ENCODE data around the gene TEAD1.
"Not testable (repeated sequence)": the region's sequence is repeated elsewhere in the genome, so short reads cannot be mapped to it uniquely, and the experiment has no call there.

The TEAD1 gene

DNA sequence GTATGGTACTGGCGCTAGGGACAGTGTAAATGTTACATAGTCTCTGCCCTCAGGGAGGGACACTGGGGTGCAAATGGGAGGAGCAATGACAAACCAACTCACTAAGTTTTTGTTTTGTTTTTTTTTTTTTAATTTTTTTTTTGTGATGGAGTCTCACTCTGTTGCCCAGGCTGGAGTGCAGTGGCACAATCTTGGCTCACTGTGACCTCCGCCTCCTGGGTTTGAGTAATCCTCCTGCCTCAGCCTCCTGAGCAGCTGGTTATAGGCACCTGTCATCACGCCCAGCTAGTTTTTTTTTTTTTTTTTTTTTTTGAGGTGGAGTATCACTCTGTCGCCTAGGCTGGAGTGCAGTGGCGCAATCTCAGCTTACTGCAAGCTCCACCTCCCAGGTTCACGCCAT is 83.9 kb downstream of the TEAD1 start:
- in situ Hi-C loops (cut with HindIII; ENCODE audit: low sequenced_read_pairs), result not testable (repeated sequence)

DNA sequence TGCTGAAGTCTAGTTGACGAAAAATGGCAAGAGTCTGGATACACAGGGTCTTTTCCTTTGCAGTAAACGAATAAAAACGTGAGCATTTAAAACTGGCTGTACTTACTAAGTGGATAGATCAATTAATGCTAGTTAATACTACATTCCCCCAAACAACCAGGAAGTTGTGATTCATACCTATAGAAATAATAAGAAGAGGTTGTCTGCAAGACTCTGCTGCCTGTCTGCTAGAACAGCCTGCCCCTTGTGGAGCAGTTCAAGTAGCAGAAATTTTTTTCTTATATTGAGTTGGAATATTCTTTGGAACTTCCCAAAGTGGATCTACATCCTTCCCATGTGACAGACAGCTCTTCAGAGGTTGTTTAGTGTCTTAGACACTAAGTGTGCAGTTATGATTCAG is 86.8 kb downstream of the TEAD1 start:
- in situ Hi-C loops (cut with HindIII; ENCODE audit: low sequenced_read_pairs), result loop anchor here (10.0 kb wide), 1 partner anchor 66 kb away; no protein-coding TSS in a partner anchor

- in situ Hi-C loops (cut with HindIII; ENCODE audit: low sequenced_read_pairs), result loop anchor here (10.0 kb wide), 1 partner anchor 67 kb away; no protein-coding TSS in a partner anchor
These were observed 88.1 kb downstream of the TEAD1 start for GRCh38 chr11:12762278-12762677.

- in situ Hi-C loops (cut with HindIII; ENCODE audit: low sequenced_read_pairs), result loop anchor here (10.0 kb wide), 1 partner anchor 68 kb away; no protein-coding TSS in a partner anchor
These were observed 88.6 kb downstream of the TEAD1 start for GRCh38 chr11:12762696-12763324.

DNA sequence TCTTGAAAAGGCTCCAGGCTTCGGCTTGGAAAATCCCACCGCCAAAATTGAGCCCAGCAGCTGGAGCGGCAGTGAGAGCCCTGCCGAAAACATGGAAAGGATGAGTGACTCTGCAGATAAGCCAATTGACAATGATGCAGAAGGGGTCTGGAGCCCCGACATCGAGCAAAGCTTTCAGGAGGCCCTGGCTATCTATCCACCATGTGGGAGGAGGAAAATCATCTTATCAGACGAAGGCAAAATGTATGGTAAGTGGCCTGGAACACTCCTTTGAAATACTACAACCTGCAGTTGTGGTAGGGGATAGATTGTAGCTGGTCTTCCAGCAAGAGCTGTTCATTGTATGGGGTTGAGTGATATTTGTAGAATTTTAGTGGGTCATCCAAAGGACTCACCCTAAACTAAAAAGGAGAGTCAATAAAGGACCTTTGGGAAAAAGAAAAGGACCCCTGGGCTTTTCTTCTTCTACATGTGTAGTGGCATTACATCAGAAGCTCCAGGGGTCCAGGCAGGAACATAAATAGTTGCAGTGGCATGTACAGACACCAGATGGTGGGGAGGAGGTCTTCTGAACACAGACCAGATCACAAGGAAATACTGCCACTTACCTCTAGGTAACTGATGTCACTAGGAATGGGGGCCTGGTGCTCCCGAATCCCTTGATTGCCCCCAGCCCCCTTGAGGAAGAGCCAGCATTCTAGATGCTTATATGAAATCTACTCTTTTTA is 90.1 kb downstream of the TEAD1 start:
- in situ Hi-C loops (cut with HindIII; ENCODE audit: low sequenced_read_pairs), result loop anchor here (10.0 kb wide), 1 partner anchor 70 kb away; no protein-coding TSS in a partner anchor

DNA sequence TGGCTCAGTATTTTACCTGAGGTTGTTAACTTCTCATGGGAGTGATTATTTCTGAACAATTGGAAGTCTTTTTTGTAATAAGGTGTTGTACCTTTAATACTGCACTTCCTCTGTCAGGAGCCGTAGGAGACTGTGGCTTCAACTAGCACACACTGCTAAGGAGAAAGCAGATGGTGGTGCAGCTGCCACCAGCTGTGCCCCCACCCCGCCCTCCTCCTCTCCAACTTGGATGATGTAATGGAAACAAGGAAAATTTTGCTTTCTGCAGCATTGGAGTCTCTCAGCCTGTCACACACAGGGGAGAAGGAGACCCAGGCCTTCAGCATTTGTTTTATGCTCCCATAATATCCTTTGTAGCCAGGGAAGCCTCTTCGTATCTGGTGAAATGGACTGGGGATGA is 91.2 kb downstream of the TEAD1 start:
- in situ Hi-C loops (cut with HindIII; ENCODE audit: low sequenced_read_pairs), result loop anchor here (10.0 kb wide), 1 partner anchor 71 kb away; no protein-coding TSS in a partner anchor

DNA sequence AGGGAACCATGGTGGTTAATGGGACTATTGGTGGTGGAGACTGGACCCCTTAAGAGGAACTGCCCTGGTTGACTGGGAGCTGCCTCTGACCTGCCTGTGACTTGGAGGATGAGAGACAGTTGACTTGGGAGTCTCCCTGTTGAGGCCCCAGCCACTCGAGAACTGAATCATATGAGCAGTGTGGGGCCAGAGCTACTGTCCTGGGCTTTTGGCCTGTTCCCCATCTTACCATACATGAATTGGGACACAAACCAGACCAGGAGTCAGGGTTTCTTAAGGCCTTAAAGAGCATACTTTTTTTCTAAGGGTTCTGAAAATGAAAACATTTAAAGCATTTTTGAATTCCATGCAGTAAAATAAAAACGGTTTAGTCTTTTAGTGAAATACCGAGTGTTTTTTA is 92.8 kb downstream of the TEAD1 start:
- in situ Hi-C loops (cut with HindIII; ENCODE audit: low sequenced_read_pairs), result loop anchor here (10.0 kb wide), 1 partner anchor 72 kb away; no protein-coding TSS in a partner anchor

DNA sequence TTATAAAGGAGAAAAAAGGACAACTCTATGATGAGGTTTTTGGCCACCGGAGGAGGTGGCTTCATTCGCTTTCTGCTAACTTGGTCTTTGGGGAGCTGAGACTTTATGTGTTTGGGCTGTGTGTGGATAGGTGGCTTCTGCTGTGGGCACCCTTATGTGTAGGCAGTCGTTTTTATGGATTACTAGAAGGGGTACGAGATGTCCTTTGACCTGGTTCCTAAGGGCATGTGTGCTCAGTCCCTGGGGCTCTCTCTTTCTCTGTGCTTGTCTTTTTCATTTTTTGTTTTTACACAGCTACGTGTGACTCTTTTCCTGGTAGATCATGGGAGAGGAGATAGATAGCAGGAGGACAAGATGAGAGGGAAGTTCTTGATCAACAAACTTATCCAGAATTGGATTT is 93.4 kb downstream of the TEAD1 start:
- in situ Hi-C loops (cut with HindIII; ENCODE audit: low sequenced_read_pairs), result loop anchor here (10.0 kb wide), 1 partner anchor 73 kb away; no protein-coding TSS in a partner anchor

DNA sequence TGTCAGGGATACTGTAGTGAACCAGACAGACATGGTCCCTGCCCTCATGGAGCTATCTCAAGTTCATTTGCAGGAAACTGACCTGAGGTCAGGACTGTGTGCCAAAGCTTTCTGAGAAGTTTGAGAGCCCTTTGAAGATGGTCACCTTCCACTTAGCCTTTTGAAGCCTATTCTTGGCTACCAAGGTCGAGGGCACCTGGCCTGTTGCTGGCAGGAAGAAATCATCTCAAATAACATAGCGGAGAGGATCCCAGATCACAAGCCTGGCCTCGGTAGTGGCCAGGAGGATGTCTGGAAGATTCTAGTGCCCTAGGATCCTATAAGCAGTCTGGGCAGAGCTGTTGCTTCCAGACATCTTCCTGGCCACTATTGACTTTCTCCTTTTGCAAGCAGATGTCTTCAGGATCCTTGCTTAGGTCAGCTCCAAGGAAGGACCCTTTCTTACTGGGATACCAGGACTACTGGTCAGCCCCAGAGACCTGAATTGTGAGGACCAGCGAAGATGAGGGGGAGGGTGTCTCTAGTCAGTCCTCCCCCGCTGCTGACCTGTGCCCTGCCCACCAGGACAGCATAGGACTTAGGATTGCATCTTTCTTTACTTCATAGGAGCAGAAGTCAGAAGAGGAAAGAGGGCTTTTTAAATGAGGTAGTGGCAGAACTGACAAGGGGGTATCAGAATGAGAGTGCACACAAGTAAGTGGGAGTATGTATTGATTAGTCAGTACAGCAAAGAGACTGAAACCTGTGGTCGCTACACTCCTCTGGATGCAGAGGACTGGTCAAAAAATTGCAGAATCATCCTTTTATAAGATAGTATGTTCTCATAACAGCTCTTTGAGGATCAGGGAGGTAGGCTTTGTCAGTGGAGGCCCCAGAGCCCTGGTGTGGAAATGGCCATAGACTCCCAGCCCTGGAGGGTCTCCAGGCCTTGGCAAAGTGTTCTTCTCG is 94.8 kb downstream of the TEAD1 start:
- in situ Hi-C loops (cut with HindIII; ENCODE audit: low sequenced_read_pairs), result loop anchor here (10.0 kb wide), 1 partner anchor 74 kb away; no protein-coding TSS in a partner anchor

DNA sequence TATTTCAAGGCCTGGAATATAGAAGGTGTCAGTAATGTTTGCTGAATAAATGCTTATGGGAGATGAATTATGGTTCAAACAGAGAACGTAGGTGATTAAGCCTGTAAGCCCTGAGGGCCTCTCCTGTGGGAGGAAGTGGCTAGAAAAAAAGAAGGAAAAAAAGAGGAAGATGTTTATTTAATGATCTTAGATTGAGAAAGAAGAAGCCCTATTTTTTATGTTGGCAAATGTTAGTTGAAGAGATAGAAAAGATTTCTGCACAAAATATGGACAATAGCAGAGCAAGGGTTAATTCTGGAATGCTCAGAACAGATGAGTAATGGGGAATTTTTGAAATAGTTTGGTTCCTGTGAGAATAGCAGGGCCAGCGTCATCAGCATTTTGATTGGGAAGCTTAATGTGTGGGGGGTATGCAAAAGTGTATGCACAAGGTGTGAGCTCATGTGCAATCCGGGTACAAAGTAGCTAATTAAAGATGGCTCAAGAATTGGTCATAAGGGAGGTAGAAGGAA is 95.7 kb downstream of the TEAD1 start:
- in situ Hi-C loops (cut with HindIII; ENCODE audit: low sequenced_read_pairs), result loop anchor here (10.0 kb wide), 1 partner anchor 75 kb away; no protein-coding TSS in a partner anchor

DNA sequence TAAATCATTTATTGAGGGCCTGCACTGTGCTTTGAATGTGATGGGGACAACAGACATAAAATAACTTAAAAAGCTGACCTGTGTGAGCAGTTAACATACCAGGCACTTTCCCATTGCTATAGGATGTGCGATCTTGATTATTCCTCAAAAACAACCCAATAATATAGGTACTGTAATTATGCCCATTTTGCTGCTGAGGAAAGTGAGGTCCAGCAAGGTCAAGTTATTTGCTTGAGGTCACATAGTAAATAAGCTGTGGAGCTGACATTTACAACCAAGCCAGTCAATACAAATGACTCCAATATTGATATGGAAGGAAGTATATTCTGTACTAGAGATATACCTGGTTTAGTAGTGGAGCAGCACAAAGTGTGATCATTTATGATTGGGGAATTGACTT is 96.2 kb downstream of the TEAD1 start:
- in situ Hi-C loops (cut with HindIII; ENCODE audit: low sequenced_read_pairs), result no loop called here

GRCh38 chr11:12770966-12771597 is 96.9 kb downstream of the TEAD1 start:
- in situ Hi-C loops (cut with HindIII; ENCODE audit: low sequenced_read_pairs), result no loop called here

GRCh38 chr11:12771875-12772274 is 97.7 kb downstream of the TEAD1 start:
- in situ Hi-C loops (cut with HindIII; ENCODE audit: low sequenced_read_pairs), result no loop called here

DNA sequence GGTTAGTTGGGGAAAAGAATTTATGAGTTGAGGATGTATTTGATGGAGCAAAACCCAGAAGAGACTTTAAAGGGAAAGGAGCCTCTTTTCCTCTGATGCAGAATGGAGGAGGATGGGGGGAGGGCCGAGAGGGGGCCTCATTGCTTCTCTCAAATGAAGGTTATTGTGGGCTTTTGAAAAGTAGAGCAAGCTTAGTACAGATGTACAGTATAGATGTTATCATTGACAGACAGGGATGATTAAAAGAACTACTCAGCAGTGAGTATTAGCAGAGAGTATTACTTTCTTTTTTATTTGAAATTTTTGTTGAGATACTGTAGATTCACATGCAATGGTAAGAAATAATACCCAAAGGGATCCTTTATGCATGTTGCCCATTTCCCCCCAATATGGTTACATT is 98.1 kb downstream of the TEAD1 start:
- in situ Hi-C loops (cut with HindIII; ENCODE audit: low sequenced_read_pairs), result no loop called here

GRCh38 chr11:12773591-12773990 is 99.4 kb downstream of the TEAD1 start:
- in situ Hi-C loops (cut with HindIII; ENCODE audit: low sequenced_read_pairs), result no loop called here

GRCh38 chr11:12775955-12776354 is 101.7 kb downstream of the TEAD1 start:
- in situ Hi-C loops (cut with HindIII; ENCODE audit: low sequenced_read_pairs), result no loop called here

DNA sequence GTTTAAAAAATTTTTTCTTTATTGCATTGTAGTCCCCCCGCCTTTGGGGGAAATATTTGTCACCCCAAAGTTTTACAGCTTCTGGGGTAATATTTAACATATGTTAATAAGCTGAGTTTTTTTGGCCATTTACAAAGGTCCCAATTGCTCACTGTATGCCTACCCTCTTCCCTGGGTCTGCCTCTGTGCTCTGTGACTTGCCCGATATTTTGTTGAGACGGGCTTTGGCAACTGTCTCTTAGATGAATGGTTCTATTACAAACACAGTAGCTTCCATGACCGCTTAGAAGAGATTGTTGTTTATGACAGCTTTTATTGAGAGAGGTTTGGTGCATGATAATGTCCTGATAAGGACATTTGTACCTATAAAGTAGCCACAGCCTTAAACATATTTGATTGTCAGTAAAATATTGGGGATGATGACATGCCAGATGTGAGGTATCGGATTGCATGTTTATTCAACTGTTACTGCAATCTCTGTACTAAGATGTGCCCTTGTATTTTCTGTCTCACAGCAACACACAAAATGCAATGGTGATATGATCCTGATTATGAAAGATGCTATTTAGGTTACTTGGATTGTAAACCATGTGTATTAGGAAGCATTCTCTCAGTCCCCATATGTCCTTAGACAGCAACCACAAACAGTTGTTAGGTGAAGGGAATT is 103.1 kb downstream of the TEAD1 start:
- in situ Hi-C loops (cut with HindIII; ENCODE audit: low sequenced_read_pairs), result no loop called here

- in situ Hi-C loops (cut with HindIII; ENCODE audit: low sequenced_read_pairs), result no loop called here
These were observed 104.2 kb downstream of the TEAD1 start for GRCh38 chr11:12778240-12778905.

GRCh38 chr11:12783765-12784164 is 109.5 kb downstream of the TEAD1 start:
- in situ Hi-C loops (cut with HindIII; ENCODE audit: low sequenced_read_pairs), result no loop called here

Measured in DLD1 (cell line).